SKM-1 (cell line): Measurements from ENCODE around the gene SLCO4A1.

Experiments
- DNase-seq: peaks from one replicate; lab custom pipeline; 2025; ENCODE audit not compliant: unreplicated experiment; lab: John Stamatoyannopoulos, UW

Gene SLCO4A1

GRCh38 chr20:62650551-62651284, 8.4 kb downstream of the SLCO4A1 start:
- no peak for DNase-seq

DNA sequence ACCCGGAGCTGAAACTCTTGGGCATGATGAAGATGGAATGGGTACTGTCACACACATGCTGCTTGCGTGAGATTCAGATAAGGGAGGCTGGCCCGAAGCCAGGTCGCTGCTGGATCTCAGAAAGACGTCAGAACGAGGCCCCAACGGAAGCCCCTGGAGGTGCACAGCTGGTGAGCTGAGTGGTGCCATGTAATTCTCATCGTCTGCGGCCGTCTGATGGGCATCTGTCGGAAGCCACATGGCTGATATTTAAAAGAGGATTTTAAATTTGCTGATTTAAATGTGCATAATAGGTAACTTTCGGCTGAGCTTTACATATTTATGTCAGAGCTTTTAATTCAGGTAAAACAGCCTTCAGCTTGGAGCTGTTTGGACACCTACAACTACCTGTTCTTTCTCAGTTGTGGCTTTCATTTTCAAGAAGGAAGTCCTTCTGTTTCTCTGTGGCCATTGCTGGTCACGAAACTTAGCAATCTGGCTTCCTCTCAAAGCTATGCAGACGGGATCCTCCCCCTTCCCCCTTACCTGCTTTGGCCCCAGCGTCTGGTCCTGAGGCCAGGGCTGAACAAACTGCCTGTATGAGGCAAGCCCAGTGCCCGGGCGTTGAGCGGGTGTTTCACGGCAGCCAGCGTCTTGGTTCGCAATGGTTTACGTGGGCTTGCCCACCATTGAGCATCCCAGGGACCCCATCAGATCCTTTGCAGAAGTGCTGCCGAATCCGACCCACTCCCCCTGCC, 9.2 kb downstream of the SLCO4A1 start:
- DNase-seq: peak; percentile 84

DNA sequence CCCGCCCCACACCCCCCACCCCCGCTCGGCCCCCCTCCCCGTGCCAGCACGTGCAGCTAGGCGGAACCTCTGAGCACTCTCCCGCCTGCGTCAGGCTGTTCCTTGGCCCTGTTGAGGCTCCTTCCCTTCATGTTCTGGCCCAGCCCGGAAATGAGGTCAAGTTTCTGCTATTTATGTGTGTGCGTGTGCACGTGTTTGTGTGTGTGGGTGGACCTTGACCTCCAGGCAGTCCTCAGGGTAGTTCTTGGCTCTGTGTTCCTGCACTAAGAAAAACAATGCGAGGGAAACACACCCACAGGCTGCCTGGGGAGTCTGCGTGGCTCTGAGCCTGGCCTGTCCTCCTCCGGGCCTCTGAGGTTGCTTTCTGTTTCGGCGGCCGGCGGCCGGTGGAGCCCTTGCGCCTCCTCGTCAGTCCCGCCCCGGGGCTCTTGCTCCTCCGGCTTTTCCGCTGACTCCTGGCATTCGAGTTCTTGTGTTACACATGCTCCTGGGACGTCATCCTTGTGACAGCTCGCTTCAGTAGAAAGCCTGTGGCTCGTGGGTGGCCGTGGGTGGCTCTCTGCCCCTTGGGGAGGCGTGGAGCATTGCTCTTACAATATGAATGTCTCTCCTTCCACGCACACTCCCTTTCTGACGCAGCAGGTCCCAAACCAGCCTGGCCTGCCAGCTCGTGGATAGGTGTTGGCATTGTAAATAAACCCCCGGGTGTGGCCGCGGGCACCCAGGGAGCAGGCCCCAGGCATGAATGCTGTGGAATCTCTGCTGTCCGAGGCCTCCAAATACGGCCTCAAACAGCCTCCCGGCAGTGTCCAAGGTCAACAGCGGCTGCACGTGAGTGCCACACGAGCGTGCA, 10.0 kb downstream of the SLCO4A1 start:
- DNase-seq: peak; percentile 72

GRCh38 chr20:62652894-62653305, 10.6 kb downstream of the SLCO4A1 start:
- DNase-seq: no peak

DNA sequence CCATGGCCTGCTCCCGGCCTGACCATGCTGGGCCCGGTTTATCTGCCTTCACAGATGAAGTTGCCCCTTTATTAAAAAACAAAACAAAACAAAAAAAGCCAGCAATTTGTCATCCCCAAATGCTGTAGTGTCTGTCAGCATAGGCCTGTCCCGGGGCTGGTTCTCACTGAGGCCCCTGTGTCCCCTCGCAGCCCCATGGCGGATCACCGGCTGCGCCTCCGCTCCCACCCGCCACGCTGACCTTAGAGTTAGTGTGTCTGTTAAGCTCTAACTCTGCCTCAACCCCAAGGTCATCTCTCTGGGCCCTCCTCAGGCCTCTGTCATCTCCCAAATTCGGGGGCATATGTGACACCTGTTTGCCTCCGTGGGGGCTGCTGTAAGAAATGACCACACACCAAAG, 11.1 kb downstream of the SLCO4A1 start:
- no peak for DNase-seq

DNA sequence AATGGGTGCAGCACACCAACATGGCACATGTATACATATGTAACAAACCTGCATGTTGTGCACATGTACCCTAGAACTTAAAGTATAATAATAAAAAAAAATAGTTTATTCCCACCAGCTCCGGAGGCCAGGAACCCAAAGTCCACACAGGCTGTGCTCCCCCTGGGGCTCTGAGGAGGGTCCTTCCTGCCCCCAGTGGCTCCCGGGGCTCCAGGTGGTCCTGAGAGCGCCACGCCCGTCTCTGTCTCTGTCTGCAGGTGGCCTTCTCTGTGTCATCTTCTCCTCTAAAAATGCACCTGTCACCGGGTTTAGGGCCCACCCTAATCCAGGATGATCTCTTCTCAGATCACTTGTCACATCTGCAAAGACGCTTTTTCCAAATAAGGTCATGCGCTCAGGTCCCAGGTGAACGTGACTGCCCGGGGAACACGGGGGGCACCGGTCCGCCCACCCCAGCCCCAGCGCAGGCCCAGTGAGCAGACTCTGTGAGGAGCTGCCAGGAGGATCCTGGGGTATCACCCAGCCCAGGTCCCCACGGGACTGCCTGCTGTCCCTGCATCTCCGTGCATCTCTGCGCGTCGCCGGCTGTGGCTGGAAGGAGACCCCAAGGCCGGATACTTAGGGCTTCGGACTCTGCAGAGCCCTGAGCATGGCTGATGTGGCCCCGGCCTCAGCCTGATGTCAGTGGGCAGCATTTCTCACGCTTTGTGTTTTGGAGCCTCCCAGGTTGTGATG, 11.8 kb downstream of the SLCO4A1 start:
- no peak for DNase-seq

DNA sequence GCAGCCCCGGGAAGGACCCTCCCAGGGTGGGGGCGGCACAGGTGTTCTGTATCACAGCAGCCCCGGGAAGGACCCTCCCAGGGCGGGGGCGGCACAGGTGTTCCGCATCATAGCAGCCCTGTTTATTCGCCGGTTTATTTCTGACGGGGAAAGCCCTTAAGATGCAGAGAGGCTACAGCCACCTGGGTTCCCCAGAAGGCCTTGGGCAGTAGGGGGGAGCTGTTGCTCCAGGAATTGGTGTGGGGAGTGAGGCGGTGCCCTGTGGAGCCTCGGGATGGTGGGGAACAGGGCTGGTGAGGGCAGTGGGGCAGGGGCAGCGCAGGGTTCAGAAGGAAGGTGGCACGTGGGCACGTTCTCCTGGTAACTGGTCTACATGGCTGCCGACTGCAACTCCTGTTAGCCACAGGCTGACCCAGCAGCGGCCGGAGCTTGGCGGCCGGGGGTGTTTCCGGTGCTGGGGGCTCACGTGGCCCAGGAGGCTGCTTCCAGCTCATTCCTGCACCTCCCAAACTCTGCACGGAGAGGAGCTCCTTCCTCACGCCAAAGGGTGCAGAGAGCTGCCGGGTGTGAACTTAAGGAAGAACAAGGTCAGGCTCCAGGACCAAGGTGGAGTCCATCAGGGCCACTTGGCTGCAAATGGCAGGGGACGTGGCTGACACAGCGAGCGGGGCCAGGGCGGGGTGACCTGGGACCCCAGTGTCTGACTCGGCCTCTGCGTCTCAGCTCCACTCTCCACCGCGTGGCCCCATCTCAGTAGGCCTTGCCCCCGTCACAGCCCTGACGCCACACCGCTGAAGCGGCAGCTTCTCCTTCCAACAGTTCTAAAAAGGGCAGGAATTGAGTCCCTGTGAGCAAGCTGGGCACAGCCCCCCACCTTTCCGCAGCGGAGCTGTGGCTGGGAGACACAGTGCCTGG, 13.2 kb downstream of the SLCO4A1 start:
- no peak for DNase-seq

DNA sequence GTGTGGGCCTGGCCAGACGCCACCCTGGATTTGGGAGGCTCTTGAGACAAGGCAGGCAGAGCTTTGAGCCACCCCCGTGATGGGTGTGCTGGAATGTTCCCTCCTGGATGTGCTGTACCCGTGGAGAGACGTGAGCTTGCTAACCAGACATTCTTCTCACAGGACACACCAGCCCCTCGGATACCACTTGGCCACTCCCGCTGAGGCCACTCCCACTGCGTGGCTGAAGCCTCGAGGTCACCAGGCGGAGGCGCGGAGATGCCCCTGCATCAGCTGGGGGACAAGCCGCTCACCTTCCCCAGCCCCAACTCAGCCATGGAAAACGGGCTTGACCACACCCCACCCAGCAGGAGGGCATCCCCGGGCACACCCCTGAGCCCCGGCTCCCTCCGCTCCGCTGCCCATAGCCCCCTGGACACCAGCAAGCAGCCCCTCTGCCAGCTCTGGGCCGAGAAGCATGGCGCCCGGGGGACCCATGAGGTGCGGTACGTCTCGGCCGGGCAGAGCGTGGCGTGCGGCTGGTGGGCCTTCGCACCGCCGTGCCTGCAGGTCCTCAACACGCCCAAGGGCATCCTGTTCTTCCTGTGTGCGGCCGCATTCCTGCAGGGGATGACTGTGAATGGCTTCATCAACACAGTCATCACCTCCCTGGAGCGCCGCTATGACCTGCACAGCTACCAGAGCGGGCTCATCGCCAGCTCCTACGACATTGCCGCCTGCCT, 14.1 kb downstream of the SLCO4A1 start:
- DNase-seq: no peak

DNA sequence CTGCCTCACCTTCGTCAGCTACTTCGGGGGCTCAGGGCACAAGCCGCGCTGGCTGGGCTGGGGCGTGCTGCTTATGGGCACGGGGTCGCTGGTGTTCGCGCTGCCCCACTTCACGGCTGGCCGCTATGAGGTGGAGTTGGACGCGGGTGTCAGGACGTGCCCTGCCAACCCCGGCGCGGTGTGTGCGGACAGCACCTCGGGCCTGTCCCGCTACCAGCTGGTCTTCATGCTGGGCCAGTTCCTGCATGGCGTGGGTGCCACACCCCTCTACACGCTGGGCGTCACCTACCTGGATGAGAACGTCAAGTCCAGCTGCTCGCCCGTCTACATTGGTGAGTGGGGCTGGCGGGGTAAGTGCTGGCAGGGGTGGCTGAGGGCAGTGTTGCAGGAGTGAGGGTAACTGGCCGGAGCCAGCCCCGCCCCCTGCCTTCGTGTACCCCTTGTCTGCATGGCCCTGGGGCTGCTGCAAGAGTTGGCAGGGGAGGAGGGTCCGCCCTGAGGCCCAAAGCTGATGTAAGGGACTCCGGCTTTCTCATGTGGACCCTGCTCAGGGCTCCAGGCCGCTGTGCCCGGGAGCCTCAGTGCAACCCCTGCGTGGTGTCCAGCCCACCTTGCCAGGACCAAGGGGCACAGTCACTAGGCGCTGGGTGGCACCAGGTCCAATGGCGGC, 14.8 kb downstream of the SLCO4A1 start:
- no peak for DNase-seq

DNA sequence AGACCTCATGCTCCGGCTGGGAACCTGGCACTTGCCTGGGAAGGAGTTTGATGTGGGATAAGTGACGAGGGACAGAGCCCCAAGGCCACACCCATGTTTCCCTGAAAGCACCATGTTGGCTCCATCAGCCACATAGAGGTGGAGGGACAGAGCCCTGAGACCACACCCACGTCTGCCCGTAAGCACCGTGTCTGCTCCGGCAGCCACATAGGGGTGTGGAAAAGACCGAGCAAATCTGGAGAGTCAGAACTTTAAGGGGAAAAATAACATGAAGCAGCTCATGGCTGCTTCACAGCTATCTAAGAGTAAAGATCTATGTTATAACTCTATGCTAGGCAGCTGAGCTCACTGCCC, 15.3 kb downstream of the SLCO4A1 start:
- DNase-seq: no peak

GRCh38 chr20:62657956-62658355, 15.7 kb downstream of the SLCO4A1 start:
- no peak for DNase-seq

GRCh38 chr20:62658593-62659178, 16.4 kb downstream of the SLCO4A1 start:
- no peak for DNase-seq

GRCh38 chr20:62659488-62660239, 17.4 kb downstream of the SLCO4A1 start:
- no peak for DNase-seq

GRCh38 chr20:62660240-62660615, 17.9 kb downstream of the SLCO4A1 start:
- DNase-seq: no peak

GRCh38 chr20:62660768-62661167, 18.5 kb downstream of the SLCO4A1 start:
- DNase-seq: no peak

DNA sequence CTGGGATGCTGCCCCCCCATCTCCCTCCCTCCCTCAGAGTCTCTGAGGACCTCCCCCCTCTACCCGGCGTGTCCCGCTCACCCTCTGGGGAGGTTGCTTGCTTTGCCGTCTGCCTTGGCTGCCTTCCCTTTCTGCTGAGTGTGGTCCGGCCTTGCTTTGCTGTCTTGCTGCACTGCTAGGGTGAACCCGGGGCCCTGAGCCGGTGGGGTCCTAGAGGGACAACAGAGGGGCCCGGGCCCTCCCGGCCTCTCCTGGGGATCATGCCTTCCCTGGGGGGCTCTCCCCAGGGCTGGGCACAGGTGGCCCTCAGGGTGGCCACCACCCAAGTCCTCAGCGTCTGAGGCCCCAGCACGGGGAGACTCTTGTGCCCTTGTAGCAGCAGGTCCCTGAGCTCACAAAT, 19.3 kb downstream of the SLCO4A1 start:
- DNase-seq: no peak

DNA sequence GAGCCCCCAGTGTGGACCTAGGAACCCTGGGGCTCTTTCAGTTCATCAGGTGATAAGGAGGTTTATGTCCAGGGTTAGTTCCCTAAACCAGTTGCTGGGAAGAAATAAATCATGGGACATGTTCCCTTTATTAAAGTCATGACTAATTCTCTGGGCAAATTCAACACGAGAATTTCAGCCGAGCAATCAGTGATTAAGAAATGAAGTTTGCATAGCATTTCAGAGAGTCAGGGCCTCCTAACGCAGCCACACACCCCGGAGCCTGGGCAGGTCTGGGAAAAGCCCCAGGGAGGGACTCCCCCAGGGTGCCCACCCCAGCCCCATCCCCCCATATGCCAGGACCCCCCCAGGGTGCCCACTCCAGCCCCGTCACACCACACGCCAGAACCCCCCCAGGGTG, 20.1 kb downstream of the SLCO4A1 start:
- no peak for DNase-seq
